ENCODE data around the gene CXXC1.
"Not testable (repeated sequence)": the region's sequence is repeated elsewhere in the genome, so short reads cannot be mapped to it uniquely, and the experiment has no call there.

Gene CXXC1

DNA sequence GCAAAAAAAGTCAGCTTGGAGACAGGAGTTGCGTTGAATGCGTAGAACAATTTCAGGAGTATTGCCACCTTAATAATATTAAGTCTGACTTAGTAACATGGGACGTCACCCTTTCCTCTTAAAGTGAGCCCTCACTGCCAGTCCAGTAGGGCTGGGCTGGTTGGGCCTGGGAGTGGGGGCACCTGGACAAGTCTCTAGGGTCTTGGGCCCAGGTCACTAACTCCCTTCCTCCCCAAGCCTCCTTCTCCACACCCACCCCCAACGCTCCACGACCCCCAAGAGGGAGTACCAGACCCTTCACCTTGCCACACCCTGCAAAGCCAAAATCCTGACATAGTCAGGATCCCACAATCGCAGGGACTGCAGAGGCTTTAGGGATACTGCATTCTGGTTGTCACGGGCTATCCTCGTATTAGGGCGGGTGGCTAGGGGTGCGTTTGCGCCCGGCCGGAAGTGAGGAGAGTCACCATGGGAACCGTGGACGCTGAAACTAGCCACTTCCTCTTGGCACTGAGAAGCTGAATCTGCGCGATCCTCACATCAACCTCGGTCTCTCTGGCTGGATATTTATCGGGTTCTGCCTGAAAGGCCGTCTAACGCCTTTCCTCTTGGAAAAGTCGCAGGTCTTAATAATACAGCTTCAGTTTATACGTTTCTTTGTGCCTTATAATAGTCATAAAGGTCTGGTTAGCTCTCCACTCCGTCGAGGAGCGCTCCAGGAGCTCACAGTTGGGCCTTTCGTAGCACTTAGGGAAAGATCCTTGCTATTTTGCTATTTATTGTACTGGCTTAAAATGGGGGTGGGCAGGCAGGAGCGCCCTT, 10.3 kb upstream of the CXXC1 start:
- peak; percentile 87 for DNase-seq (ENCODE audit: low spot score)

DNA sequence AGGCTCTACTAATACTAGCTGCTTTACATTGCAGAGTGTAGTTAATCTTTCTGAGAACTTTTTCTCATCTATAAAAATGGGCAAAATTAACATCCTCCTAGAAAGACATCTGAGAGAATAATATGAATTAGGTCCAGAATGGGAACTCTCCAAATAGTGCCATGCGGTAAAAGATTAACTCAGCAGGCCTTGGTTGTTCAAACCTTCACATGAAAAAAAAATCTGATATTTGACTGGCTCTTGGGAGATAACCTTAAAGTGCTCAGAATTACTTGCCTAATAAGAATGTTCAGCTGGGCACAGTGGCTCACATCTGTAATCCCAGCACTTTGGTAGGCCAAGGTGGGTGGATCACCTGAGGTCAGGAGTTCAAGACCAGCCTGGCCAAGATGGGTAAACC, 5.5 kb upstream of the CXXC1 start:
- DNase-seq (ENCODE audit: low spot score), result no peak

DNA sequence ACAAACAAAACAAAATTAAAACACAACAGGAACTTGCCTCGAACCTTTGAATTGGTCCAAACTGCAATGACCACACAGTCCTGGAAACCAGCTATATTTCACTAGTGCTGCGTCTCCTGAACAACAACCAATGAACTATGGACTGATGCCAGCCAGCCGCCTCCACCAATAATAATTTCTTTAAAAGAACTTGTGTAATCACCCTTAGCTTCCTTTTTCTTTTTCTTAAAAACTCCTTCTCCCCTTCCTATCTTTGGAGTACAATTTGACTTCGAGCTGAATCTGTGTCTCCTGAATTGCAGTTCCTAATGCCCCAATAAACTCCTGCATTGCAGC, 1.6 kb upstream of the CXXC1 start:
- DNase-seq (ENCODE audit: low spot score), result no peak

DNA sequence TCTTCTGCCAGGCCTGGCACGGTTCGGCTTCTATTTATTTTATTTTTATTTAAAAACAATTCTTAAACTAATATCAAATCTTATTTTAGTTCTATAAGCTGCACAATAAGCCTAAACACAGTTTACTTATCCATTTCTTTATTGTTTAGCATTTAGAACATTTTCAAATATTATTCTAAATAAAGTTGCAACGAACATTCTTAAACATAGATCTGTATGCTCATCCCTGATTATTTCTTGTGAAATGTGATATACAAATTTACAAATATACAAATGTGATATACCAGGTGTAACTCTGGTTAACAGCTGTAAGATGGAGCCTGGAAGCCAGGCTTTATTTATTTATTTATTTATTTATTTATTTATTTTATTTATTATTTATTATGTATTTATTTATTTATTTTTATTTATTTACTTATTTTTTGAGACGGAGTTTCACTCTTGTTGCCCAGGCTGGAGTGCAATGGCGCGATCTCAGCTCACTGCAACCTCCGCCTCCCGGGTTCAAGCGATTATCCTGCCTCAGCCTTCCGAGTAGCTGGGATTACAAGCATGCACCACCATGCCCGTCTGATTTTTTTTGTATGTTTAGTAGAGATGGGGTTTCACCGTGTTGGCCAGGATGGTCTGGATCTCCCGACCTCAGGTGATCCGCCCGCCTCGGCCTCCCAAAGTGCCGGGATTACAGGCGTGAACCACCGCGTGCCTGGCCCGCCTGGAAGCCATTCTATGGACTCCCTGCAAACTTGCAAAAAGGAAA, 1.0 kb upstream of the CXXC1 start:
- DNase-seq (ENCODE audit: low spot score), result not testable (repeated sequence)

DNA sequence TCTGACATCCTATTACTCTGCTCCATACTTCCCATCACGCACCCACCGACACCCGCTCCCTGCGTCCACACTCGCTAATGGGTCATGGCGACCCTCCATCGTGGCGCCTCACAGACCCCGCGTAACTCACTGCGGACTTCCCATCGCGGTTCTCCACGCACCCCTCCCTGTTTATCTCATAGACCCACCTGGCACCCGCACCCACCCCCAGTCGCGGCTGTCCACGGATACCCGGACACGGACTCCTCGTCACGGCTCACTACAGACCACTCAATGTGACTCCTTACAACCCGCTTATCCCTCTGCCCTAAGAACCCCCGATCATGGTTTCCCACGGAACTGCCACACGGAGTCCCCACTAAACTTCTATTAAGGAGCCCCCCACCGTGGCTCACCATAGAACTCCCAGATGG, 458 bp downstream of the CXXC1 start:
- DNase-seq (ENCODE audit: low spot score), result no peak

DNA sequence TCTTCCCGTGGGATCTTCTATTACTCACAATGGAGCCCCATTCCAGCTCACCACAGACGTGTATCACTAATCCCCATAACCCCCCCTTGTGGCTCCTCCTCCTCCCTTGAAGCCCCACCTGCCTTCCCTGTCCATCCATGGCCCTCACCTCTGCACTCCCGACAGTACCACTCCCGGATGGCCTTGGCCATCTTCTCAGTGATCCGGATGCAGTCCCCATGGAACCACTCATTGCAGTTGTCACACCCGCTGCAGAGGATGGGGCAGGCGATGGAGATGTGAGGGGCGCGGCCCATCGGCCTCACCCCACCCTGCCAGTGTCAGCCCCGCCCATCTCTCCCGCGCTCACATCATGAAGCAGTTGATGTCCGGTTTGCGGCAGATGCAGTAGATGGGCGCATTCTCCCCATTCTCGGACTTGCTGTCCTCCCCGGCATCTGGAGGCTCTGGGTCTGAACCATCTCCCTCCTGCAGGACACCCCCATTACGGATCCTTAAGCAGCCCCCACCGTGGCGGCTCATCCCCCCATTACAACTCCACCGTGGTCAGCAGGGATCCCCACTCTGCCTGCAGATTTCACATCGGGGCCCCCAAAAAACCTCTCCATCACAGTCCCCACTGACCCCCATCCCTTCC, 983 bp downstream of the CXXC1 start:
- DNase-seq (ENCODE audit: low spot score), result peak; percentile 58

DNA sequence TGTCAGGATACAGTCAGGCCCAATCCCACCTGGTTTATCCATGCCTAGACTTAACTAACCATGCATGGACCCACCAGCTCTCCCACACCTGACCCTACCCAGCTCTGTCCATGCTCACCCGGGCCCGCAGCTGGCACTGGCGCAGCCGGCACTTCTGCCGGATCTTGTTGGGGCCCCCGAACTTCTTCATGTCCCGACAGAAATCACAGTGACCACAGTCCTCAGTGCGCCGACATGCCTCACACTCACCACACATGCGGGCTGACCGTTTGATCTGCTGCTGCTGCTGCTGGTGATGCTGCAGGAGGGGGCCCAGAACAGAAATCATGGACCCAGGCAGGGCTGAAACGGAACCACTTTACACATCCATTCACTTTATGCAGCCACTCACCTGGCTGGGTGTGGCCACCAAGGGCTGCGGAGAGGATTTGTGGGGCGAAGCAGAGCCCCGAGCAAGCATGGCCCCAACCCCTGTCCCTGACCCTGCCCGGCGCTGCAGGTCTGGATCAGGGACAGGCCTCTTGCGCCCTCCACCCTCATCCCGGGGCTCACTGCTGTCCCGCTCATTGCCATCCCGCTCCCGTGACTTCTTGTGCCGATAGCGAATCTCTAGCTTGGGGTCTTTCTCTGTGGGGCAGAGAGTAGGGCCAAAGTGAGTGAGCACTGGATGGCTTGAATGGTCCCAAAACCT, 1.7 kb downstream of the CXXC1 start:
- no peak for DNase-seq (ENCODE audit: low spot score)

DNA sequence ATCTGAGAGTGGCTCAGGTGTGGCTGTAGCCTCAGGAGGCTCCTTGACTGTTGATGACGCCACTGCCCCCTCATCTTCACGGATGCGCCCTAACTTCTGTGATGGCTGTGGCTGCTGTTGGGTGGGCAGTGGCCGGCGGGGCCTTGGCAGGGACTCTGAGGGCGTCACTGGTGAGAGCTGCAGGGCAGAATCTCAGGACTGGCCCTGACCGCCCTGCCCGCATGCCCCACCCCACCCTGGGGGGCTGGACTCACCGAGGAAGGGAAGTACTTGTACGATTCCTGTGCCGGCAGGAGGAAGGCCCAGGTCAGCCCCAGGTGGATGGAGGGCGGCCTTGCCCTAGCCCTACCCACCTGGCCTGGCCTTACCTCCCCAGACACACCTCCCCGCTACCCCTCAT, 2.4 kb downstream of the CXXC1 start:
- no peak for DNase-seq (ENCODE audit: low spot score)

DNA sequence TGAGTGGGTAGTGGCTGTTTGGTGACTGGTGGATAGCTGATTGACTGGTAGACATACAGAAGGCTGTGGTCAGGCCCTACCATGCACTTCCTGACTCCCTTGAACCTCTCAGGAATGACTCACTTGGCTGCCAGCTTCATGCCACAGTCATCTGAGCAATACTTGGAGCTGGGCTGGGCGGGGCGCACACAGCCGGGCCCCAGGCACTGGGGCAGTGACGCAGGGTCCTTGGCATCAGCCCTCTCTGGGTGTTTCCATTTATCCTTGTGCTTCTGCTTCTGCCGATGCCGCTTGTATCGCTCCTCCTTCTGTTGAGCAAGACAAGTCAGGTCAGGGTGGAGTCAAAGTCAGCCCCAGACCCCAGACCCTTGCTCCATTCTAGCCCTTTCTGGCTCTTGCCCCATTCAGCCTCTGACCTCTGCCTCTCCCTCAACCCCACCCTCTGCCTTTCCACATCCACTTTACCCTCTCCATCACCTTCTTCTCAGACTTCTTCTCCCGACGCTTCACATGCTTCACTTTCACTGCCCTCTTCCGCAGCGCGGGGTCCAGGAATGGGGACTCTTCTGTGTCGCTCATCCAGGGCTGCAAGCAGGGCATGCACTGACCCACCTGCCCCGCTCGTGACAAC, 3.1 kb downstream of the CXXC1 start:
- DNase-seq (ENCODE audit: low spot score), result no peak

DNA sequence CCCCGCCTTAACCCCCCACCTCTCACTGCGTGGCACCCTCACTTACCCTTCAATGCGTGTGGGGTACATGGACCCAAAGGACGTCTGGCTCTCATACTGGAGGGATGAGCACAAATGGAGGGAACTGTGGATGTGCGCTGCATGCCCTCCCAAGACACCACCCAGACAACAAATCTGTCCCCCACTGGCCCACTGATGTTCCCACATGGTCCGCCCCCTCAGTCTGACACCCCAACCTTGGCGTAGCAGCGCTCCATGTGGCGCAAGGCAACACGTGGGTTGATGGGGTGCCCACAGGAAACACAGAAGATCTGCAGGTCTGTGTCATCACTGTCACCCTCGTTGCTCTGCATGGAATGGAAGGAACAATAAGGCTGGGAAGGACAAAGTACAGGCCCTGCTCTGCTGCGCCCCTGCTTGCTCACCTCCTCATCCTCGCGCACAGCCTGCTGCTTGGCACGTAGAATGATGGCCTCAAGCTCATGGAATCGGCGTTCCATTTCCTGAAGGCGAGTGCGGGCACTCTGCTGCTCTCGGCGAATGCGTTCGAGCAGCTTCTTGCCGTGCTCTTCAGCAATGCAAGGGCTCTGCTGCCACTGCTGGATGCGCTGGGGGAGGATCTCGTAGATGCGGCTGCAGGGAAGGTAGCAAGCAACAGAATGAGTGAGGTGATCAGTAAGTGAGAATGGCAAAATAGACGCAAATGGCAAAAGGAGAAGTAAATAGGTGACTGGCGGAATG, 3.9 kb downstream of the CXXC1 start:
- no peak for DNase-seq (ENCODE audit: low spot score)

DNA sequence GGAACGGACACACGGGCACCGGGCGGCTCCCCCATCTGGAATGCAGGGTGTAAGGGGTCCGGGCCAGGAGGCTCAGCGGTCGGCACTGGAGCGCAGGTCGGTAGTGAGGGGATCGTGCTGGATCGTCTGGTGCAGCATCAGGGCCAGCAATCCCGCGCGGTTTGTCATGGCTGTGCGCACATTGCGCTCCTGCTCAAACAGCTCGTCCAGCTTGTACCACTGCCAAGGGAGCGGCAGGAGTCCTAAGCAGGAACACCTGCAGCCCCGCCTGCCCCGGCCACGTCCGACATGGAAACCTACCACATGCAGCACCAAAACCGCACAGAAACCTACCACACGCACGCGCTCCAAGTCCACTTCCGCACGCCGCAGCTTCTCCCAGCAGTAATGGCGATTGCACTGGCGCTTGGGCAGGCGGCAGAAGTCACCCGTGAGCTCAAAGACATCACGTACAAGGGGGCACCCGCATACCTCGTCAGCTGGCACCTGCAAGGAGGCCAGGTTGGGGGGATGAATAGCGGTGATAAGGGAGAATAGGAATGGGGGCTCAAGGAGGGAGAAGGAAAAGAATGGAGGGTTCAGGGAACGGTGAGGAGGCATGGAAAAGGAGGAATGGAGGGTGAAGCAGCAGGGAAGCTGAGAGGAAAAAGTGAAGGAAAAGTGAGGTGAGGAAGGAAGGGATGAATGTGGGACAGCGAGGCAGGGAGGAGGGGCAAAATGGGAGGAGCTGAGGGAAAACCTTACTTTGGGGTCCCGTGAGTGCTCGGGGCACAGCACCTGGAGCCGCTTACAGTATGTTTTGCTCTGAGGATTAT, 4.8 kb downstream of the CXXC1 start:
- no peak for DNase-seq (ENCODE audit: low spot score)

DNA sequence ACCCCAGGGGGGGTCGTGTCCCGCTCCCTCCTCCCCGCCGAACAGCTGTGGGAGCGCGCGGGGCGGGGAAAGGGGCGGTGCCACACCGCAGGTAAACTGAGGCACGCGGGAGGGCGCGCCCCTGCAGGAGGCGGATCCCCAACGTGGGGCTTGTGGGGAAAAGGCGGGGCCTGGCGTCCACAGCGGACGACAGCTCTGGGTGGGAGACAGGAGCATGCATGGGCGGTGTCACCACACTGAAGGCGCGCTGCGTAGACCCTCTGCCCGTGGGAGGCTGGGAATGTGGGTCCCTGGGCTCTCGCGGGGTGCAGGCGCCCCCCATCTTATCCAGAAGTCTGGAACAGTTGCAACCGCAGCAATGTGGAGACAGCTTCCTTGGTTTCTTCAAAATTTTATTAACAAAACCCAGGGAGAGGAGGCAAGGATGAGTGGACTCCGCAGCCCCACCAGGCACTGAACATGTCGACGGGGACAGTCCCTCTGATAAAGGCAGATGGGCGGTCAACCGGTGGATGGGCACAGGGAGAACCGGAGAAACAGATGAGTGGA, 5.4 kb downstream of the CXXC1 start:
- no peak for DNase-seq (ENCODE audit: low spot score)

DNA sequence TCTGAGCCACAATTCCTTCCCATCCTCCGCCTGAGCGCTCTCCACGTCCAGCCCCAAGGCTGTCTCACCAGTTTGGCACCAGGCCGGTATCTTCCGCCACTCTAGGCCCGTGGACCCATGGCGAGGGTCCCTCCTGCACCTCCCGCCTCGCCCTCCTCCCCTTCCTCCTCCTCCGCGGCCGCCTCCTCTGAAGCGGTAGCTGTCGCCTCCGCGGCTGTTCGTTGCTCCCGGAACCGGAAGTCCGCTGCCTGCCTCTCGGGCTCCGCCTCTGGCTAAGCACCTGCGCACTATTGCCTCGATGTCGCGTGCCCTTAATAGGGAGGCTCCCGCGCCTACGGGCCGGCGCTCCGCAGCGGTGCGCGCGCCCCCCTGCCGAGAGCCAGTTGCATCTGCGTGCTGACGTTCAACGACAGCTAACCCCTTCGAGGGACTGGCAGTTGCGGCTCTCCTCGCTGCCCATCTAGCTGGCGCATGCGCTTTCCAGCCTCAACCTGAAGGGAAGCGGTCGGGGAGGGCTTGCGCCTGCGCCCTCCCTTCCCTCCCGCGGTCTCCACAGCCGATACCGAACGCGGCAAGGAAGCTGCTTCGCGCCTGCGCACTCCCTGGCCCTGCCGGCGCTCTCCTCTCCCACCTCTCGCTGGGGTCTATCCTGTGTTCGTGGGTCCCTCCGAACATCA, 6.1 kb downstream of the CXXC1 start, which contains the start of gene MBD1:
Gene MBD1 (minus strand): TSS at position 229 of the 677 bp plus-strand sequence. CDS start 1,531 bp downstream, outside the sequence.
- DNase-seq (ENCODE audit: low spot score), result peak; percentile 99

DNA sequence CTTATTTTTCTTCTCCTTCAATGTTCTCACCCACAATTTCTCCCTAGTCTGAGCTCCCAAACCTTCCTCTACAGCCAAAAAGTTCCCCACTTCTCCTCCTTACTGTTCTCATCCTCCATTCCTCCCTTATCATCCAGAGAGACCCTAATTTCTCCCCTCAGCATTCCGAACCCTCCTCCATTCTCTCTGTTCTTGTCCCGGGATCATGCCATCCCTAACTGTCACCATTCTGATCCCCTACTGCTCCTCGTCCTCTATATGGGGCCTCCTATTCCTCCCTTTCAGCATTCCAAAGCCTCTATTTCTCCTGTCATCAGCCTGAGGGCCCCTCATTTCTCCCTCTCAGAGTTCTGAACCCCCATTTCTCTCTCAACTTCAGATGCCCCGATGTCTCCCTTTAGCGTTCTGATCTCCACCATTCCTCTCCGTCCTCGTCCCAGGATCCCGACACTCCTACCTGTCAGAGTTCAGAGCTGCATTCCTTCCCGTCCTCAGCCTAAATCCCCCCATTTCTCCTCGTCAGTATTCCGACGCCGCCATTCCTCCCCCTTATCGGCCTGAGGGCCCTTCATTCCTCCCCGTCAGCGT, 6.7 kb downstream of the CXXC1 start:
- no peak for DNase-seq (ENCODE audit: low spot score)

DNA sequence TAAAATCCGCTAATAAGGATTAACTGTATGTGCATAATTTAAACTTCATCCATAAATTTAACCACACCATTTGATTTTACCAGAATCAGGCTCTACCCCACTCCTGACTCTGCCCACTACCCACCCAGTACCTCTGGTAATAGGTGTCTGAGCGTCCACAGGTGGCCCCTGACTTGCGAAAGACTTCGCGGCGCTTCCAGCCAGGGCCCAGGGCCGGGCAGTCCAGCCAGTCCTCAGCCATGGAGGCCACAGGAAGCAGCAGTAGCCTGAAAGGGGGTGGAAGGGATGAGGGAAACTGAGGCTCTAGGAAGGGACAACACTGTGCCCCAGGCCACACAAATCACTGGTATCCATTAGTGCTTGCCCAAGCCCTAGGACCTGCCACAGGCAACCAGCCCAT, 7.7 kb downstream of the CXXC1 start:
- DNase-seq (ENCODE audit: low spot score), result no peak

DNA sequence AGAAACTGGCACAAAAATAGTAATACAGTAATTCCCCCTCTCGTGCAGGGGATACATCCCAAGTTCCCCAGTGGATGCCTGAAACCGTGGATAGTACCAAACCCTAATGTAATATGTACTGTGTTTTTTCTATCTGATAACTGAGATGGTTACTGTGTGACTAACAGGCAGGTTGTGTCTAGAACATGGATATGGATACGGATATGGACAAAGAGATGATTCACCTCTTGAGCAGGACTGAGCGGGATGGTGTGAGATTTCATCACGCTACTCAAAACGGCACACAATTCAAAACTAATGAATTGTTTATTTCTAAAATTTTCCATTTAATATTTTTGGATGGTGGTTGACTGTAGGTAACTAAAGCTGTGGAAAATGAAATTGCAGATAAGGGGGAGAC, 9.6 kb downstream of the CXXC1 start:
- DNase-seq (ENCODE audit: low spot score), result no peak

DNA sequence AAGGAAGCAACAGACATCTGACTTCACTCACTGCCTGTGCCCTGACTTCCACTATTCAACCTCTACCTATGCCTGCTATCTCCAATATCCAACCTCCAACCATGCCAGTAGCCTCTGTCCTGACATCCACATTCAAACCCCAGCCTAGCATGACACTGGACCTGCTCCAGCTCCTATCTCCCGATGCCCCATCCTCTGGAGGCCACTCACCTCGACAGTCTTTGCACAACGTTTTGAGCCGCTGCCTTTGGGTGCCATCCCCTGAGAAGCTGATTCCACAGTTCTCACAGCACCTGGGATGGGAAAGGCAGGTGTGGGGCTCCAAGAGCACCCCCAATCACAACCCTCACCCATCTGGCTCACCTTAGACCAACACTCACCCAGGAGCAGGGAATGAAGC, 11.0 kb downstream of the CXXC1 start:
- no peak for DNase-seq (ENCODE audit: low spot score)

DNA sequence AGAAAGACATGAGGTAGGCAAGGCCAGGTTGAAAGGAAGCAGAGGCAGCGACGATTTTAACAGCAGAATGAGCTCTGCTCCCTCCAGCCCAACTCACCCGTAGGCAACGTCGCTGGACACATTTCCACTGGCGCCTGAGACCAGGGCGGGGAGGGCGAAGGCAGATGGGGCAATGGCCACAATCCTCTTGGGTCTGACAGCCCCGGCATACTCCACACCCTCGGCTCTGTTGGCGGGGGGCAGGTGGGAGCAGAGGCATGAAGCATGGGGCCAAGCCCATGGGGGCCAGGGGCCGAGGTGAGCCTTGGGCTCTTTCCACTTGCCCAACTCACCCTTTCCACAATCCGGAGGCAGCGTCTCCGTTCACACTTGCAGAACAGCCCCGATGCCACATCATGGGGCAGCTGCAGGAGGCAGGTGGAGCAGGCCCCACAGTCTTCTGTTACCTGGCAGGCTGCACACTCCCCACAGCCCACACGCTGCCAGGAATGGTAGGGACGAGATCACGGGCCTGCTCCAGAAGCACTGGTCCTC, 11.9 kb downstream of the CXXC1 start:
- DNase-seq (ENCODE audit: low spot score), result no peak

DNA sequence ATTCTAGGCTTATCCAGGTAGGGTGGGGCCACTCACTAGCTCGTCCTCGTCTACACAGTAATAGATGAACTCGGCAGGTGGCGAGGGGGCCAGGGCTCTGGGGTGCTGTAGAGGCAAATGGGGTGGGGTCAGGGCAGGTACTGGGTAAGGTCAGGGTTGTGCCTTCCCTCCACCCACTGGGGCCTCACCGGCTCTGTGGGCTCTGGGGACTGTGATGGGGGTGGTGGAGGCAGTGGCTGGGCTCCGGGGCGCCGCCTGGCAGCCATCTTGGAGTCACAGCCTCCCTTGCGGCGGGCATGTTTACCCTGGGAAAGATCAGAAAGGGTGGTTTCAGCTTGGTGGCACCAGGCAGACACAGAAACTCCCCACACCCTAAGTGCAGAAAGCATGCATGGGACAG, 12.6 kb downstream of the CXXC1 start:
- no peak for DNase-seq (ENCODE audit: low spot score)

All from AG20443 (cell line).